ENCODE results near the gene FBXO21.
"Not testable (repeated sequence)": the region's sequence is repeated elsewhere in the genome, so short reads cannot be mapped to it uniquely, and the experiment has no call there.

The FBXO21 gene

DNA sequence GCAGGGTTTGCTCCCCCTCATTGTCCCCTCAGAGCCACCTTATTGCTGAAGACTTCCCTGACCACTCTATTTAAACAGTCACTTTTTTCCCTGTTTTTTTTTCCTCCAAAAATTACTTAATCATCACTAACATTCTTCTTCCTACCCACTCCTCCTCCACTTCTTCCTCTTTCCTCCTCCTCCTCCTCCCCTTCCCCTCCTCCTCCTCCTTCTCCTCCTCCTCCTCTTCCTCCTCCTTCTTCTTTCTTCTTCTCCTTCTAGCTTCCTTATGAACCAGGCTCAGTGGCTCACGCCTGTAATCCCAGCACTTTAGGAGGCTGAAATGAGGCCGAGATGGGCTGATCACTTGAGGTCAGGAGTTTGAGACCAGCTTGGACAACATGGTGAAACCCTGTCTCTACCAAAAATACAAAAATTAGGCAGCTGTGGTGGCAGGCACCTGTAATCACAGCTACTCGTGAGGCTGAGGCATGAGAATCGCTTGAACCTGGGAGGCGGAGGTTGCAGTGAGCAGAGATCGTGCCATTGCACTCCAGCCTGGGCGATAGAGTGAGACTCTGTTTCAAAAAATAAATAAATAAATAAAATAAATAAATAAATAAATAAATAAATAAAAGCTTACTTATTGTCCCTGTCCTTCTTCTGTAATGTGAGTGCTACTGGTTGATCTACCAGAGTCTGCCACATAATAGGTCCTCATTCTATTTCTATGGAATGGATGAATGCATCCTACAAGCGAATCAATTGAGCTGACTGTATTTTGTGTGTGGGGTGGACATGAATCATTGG is 9.9 kb upstream of the FBXO21 start:
- FAIRE-seq: not testable (repeated sequence)

DNA sequence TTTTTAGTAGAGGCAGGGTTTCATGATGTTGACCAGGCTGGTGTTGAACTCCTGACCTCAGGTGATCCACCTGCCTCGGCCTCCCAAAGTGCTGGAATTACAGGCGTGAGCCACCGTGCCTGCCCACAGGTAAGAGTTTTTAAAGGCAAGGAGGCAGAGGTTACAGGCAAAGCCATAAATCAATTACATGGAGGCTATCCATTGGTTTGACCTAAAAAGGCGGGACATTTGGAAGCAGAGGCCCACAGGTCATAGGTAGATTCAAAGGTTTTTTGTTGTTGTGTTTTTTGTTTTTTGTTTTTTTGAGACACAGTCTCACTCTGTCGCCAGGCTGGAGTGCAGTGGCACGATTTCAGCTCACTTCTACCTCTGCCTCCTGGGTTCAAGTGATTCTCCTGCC is 6.1 kb upstream of the FBXO21 start:
- not testable (repeated sequence) for FAIRE-seq

DNA sequence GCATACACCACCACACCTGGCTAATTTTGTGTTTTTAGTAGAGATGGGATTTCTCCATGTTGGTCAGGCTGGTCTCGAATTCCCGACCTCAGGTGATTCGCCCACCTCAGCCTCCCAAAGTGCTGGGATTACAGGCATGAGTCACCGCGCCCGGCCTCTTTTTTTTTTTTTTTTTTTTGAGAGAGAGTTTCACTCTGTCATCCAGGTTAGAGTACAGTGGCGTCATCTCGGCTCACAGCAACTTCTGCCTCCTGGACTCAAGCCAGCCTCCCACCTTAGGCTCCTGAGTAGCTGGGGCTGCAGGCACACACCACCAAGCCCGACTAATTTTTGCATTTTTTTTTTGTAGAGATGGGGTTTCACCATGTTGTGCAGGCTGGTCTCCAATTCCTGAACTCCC is 4.8 kb upstream of the FBXO21 start:
- FAIRE-seq: not testable (repeated sequence)

DNA sequence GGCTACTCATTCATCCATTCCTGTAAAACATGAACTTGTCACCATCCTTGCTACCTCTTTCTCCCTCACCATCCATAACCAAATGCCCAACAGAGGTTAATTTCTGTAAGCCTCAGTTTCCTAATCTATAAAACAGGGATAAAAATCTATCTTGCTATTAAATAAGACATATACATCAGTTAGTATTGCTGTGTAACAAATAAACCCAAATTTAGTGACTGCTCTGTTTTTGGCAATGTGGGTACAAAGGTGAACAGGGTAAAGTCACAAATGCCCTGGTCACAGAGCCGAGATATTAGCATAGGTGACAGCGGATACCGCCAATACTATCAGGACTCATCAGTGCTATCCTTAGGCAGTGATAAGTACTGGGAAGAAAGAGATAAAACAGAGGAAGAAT is 3.6 kb upstream of the FBXO21 start:
- no peak for FAIRE-seq

DNA sequence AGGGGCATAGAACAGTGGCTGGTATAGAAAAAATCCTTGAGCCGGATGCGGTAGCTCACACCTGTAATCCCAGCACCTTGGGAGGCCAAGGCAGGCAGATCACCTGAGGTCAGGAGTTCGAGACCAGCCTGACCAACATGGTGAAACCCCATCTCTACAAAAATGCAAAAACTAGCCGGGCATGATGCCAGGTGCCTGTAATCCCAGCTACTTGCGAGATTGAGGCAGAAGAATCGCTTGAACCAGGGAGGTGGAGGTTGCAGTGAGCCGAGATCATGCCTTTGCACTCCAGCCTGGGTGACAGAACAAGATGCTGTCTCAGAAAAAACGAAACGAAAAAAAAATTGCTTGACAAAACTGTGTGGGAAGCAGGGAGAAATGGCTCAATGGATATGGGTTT is 2.3 kb upstream of the FBXO21 start:
- not testable (repeated sequence) for FAIRE-seq

DNA sequence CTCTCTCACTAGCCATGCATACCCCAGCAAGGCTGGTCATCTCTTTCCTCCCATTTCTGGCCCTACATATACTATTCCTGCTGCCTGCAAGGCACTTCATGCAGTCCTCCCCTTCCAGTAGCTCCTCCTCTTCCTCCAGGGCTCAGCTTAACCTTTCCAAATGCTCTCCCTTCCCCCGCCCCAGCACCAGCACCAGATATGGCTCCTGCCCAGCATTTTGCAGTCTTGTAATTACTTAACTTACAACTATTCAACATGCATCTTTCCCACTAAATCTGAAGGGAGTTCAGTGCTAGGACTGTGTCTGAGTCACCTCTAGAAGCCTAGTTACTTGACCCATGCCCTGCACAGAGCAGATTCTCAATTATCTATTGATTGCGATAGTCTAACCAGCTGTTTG is 1.8 kb upstream of the FBXO21 start:
- FAIRE-seq: no peak

DNA sequence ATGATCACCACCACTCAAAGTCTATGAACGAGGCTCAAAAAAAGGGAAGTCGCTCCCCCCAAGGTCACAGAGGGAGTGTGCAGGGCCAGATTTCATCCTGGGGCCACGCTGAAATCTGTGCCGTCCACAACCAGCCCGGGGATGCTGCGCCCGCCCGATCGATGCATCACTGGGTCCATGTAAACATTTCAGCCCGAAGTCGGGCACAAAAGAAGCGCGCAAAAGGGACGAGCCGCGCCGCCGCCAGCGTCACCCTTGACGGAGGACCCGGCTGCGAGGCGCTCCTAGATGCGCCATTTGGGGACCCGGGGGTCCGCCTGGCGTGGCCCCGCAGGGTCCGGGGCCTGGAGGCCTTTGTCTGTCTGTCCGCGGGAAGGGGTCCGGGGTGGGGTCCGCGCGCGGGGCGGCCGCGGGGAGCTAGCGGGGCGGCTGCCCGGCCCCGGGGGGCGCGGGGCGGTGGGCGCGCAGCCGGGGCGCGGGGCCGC is 503 bp downstream of the FBXO21 start:
- FAIRE-seq: no peak

DNA sequence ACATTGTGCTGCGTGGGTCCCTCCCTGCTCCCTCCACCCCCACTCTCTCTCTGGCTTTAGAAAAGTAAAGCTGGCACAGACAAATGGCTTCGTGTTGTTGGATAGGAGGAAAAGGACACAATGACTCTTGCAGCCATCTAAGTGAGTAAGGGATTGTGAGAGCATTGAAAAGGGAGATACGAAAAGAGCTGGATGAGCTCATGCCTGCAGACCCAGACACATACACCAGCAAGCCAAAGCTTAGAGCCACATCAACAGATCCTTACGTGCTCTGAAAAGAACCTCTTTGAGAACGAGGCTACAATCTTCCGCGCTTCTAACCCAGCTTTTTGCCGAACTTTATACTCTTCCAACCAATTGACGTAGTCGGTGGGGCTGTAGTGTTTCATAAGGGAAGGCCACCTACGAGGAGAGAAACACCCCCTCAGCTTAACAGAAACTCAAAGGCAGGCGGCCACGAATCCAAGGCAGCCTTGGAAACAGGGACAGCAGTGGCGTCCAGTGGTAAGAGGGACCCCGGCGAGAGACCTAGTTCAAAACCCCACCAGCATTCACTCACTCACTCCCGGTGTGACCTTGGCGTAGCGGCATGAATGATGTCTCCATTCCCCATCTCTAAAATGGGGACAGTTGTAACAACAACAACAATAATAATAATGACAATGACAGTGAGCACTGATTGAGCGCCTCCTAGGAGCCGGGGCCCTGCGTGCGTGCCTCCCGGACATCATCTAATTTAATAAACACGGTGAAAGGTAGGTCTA is 1.1 kb downstream of the FBXO21 start:
- no peak for FAIRE-seq

DNA sequence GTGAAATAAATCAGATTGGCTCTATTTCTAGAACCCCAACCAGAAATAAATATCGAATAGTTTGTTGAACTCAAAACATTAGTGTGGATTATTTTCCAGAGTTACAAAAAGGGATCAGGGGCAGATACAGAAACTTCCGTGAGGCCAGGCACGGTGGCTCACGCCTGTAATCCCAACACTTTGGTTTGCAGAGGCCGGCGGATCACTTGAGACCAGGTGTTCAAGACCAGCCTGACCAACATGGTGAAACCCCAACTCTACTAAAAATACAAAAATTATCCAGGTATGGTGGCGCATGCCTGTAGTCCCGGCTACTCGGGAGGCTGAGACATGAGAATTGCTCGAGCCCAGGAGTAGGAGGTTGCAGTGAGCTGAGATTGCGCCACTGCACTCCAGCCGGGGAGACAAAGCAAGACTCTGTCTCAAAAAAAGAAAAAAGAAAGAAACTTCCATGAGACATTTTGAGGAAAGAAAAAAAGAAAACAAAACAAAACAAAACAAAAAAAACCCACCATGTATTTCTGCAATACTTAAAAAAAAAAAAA is 2.1 kb downstream of the FBXO21 start:
- no peak for FAIRE-seq

DNA sequence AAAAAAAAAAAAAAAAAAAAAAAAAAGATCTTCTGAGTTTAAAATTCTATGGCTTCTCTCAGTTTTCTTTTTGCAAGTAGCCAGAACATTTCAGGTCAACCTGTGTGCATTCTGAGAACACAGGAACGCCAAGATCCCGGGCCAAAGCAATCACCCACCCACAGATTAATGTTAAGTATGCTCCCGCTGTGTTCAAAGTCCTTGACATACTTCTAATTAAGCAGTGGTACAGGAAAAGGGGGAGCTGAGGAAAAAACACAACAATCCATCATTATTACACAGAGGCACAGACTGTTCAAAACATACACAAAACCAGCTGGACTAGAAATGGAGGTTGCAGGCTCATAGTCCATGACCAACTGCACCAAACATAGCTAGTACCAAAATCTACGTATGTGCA is 2.8 kb downstream of the FBXO21 start:
- no peak for FAIRE-seq

DNA sequence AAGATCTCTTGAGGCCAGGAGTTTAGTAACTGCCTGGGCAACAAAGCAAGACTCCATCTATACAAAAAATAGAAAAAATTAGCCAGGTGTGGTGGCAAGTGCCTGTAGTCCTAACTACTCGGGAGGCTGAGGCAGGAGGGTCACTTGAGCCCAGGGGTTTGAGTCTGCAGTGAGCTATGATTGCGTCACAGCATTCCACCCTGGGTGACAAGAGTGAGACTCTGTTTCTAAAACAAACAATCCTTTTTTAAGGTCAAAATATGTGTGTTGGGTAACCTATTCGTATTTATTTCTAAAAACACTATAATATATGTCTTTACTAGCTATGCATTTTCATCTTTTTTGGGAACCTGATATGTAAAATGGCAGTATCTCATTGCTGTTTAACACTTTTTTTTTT is 7.4 kb downstream of the FBXO21 start:
- FAIRE-seq: no peak

DNA sequence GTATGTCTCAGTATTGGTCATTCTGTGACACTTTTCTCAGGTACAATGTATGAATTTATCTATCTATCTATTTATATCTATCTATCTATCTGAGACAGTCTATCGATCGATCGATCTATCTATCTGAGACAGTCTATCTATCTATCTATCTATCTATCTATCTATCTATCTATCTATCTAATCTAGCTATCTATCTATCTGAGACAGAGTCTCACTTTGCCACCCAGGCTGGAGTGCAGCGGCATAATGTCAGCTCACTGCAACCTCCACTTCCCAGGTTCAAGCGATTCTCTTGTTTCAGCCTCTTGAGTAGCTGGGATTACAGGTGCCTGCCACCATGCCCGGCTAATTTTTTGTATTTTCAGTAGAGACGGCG is 8.8 kb downstream of the FBXO21 start:
- not testable (repeated sequence) for FAIRE-seq

DNA sequence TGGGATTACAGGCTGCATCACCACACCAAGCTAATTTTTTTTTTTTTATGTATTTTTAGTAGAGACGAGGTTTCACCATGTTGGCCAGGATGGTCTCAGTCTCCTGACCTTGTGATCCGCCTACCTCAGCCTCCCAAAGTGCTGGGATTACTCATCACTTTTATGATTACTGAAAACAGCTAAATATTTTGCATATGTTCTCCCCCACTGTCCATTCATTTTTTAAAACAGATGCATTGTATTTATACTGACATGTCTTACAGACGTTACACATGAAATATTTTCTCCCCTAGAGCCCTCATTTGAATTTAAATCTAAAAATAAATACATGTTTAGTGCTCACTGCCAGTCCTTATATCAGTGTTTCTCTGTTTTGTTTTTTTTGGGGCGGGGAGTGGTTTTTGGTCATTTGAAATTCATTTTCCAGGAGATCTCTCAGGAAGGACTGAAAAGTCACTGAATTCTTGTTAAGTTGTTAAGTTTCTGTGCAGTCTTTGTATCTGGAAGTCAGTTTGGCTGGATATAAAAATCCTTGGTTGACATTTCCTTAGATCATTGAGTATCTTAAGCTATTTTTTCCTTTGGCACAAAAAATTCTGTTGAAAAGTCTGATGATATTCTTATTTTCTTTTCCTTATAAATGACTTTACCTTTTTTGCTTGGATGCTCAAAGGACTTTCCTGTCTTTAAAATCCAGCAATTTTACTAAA is 9.4 kb downstream of the FBXO21 start:
- no peak for FAIRE-seq

DNA sequence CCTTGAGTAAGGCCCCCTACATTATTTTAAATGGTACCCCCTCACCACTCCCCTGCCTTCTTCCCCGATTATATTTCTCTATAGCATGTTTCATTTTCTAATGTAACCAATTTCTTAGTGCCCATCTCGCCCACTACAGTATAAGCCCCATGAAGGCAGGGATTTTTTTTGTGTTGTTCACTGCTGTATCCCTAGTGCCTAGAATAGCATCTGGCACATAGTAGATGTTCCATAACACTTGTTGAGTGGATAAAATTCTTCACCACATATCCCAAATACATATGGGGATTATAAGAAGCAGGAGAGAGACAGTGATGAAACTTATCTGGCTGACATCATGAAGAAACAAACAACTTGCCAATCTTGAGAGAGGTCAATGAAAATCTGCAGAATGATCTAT is 11.5 kb downstream of the FBXO21 start:
- FAIRE-seq: no peak

DNA sequence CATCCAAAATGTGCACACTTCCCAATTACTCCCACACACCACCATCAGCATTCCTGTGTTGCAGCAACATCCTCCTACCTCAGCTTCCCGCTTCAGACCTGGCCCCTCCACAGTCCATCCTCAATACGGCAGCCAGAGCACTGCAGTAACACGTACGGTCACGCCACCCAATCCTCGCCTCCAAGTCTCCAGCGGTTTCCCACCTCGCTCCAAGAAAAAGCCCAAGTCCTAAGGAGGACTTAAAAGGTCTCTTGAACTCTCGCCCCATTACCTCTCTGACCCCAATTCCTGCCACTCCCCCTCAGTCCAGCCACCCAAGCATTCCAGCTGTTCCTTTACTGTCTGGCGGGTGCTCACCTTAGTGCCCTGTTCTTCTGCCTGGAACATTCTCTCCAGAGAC is 12.0 kb downstream of the FBXO21 start:
- FAIRE-seq: no peak

DNA sequence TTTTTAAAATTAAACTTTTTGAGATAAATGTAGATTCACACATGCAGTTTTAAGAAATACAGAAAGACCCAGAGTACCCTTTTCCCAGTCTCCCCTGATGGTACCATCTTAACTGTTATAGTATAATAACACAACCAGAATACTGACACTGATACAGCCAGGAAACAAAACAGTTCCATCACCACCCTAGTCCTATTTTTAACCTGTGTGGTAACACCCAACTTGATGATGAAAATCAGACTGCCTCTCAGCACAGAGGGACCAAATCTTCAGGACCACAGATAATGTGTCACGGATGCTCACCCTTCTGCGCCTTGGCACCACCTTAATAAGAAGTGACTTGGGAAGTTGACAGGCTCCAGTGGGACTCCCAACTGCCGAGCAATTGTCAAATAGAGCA is 18.1 kb downstream of the FBXO21 start:
- no peak for FAIRE-seq

DNA sequence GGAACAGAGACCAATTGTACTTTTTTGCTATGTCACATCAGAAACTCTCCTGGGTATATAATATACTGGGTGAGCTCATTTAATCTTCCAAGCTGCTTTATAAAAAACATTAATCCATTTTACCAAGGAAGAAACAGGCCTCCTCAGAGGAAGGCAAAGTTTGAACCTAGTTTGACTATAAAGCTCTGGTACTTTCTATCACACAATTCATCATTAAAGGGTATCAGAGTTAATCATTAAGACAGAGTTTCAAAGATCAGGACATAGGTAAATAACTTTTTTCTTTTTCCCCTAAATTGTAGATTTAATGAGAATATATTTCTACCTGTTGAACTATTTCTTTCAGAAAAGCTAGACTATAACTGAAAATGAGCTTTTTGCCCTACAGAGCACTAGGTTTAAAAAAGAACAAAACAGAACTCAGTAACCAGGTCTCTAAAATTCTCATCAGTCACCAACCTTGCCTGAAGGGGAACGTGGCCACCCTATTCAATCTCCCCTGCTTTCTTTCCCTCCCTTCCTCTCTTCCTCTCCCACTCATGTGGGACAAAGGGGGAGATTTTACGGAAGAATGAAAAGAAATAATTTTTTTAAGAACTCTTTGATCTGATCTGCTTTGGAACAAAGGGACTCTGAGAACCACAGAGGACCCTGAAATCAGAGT is 18.6 kb downstream of the FBXO21 start:
- FAIRE-seq: no peak

DNA sequence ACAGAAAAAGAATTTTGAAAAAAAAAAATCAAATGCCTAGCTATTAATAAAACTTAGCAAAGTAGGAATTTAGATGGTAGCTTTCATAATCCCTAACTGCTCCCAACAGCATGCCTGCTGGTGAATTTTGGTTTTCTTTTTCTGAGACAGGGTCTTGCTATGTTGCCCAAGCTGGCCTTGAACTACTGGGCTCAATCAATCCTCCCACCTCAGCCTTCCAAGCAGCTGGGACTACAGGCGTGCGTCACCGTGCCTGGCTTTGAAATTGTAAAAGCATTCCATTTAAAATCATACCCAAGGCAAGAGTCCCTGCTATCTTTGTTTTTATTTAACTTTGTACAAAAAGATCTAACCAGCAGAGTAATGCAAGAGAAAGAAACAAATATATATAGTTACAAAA is 20.7 kb downstream of the FBXO21 start:
- FAIRE-seq: no peak

DNA sequence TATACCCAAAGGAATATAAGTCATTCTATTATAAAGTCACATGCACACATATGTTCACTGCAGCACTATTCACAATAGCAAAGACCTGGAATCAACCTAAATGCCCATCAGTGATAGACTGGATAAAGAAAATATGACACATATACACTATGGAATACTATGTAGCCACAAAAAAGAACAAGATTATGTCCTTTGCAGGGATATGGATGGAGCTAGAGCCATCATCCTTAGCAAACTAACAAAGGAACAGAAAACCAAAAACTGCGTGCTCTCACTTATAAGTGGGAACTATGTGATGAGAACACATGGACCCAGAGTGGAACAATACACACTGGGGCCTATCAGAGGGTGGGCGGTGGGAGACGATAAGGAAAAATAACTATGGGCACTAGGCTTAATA is 21.3 kb downstream of the FBXO21 start:
- no peak for FAIRE-seq

DNA sequence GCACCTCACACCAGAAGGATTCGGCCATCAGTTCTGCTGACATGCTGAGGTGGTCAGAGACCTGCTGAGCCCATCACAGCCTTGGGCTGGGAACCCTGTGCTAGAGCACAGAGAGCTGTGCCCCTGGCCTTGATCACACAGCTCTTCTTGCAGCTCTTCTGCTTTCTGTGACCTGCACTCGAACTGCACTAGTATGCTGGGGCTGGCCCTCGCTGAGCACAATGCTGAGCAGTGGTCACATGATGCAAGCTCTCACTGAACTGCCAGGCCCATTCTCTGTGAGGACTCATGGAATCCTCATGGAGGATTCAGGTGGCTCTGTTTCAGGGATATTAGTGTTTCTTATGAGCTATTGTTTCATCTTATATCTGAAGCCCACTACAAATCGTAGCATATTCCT is 22.5 kb downstream of the FBXO21 start:
- no peak for FAIRE-seq

DNA sequence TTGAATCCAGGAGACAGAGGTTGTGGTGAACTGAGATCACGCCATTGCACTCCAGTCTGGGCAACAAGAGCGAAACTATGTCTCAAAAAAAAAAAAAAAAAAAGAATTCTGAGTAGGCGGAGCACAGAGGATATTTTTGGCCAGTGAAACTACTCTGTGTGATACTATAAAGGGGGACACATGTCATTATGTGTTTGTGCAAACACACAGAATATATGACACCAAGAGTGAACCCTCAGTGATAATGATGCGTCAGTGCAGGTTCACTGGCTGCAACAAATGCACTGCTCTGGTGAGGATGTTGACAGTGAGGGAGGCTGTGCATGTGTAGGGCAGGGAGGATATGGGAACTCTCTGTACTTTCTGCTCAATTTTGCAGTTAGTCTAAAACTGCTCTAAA is 24.2 kb downstream of the FBXO21 start:
- no peak for FAIRE-seq

DNA sequence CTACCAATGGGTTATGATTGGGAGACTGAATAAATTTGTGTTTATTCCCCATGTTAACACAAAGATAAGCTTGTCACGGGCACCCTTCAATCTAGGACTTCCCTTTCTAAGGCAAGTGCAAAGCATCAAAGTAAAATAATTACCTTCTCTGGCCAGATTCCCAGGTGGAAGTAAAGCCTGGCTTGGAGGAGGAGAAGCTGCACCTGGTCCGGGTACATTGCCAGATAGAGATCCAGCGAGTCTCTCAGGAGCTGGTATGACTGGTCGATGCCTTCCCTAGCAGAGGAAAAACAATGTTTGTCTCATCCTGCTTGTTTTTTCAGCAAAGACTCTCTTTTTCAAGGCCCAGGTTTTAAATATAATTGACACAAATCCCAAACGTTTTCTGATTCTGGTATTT is 24.9 kb downstream of the FBXO21 start:
- FAIRE-seq: no peak

DNA sequence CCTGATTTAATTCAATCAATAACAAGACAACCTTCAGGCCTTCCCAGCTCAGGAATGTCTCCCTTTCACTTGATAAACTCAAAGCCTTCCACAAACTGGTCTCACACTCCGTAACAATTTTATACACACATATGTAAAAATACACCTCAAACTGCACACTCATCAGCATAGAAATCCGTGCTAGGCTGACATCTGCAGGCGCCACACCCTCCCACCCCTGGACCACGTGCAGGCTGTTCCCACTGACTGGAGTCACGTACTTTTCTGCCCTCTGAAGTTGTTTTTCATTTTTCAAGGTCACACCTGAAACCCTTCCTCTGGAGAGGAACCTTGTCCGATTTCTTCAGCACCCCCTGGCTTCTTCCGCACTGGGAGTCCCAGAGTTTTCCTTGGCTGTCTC is 27.6 kb downstream of the FBXO21 start:
- no peak for FAIRE-seq

All from A204.1 (cell line).